ENCODE results near the gene TMEM108. TPM values are rescaled to one million over a fixed set of nuclear protein-coding genes. Genes with fewer than 3 reads are reported as not detected.

Gene TMEM108
- total RNA-seq, 2 donors from 2014 or later, result 0.13 TPM; not detected in 1

DNA sequence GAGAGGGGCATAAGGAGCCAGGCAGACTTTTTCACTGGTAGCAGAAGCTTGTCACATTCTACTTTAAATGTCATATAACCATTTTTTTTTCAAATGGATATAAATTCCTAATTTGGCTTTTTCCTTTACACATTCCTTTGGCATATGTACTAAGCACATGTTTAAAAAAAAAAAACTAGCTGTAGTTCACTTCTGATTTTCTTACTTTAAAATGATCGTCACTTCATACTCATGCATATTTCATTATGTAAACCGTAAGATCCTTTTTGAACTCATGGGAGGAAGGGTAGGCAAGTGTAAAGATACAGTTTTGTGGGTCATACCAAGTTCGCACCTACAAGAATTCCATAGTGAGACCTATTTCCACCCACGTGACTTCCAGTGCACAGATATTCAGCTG, 316.5 kb downstream of the TMEM108 start:
- Mint-ChIP-seq H3K27ac (no peak overlapping the region), H3K36me3 (ENCODE audit: low read depth) (no peaks in the 10 kb centered on the region), H3K4me1 (no peaks in the 10 kb centered on the region), H3K9me3 (peaks cover 3% of the 10 kb centered on the region), H3K4me3 (no peak overlapping the region), H3K27me3 (peaks cover 23% of the 10 kb centered on the region)
- no peak for ATAC-seq (replicated peaks)

DNA sequence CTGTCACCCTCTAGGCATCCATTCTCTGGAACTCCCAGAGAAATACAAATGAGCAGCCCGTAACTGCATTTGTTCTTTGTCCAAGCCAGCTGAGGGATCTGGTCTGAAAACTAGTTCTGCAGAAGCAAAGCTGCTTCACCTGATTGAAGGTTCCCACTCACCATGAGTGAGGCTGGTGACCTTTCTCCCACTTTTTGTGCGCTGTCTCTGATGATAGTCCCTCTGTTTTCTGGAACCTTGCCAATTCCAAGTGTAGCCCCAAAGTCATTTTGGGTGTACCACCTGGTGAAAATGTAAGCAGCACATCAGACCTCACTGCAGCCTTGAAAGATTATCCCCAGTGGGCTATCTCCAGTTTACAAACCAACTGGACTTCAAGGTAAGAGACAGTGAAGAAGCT, 322.3 kb downstream of the TMEM108 start:
- Mint-ChIP-seq H3K36me3 (ENCODE audit: low read depth) (no peaks in the 10 kb centered on the region), H3K4me3 (no peak overlapping the region), H3K4me1 (no peaks in the 10 kb centered on the region), H3K27me3 (peaks cover 14% of the 10 kb centered on the region), H3K27ac (no peak overlapping the region), H3K9me3 (peaks cover 3% of the 10 kb centered on the region)
- no peak for ATAC-seq (replicated peaks)

GRCh38 chr3:133361011-133361410, 322.8 kb downstream of the TMEM108 start:
- no peaks in the 10 kb centered on the region for H3K4me1 Mint-ChIP-seq
- no peak for ATAC-seq (replicated peaks)
- peaks cover 3% of the 10 kb centered on the region for H3K9me3 Mint-ChIP-seq
- H3K4me3 Mint-ChIP-seq, result no peak overlapping the region
- peaks cover 14% of the 10 kb centered on the region for H3K27me3 Mint-ChIP-seq
- no peak overlapping the region for H3K27ac Mint-ChIP-seq
- H3K36me3 Mint-ChIP-seq (ENCODE audit: low read depth), result no peaks in the 10 kb centered on the region

GRCh38 chr3:133361435-133361834, 323.2 kb downstream of the TMEM108 start:
- Mint-ChIP-seq H3K4me1 (no peaks in the 10 kb centered on the region), H3K9me3 (no peaks in the 10 kb centered on the region), H3K27ac (no peak overlapping the region), H3K27me3 (peaks cover 12% of the 10 kb centered on the region), H3K36me3 (ENCODE audit: low read depth) (no peaks in the 10 kb centered on the region), H3K4me3 (no peak overlapping the region)
- no peak for ATAC-seq (replicated peaks)

GRCh38 chr3:133362539-133362938, 324.3 kb downstream of the TMEM108 start:
- H3K36me3 Mint-ChIP-seq (ENCODE audit: low read depth), result no peaks in the 10 kb centered on the region
- no peak overlapping the region for H3K4me3 Mint-ChIP-seq
- H3K4me1 Mint-ChIP-seq, result no peaks in the 10 kb centered on the region
- no peak for ATAC-seq (replicated peaks)
- no peaks in the 10 kb centered on the region for H3K9me3 Mint-ChIP-seq
- peaks cover 13% of the 10 kb centered on the region for H3K27me3 Mint-ChIP-seq
- H3K27ac Mint-ChIP-seq, result no peak overlapping the region

DNA sequence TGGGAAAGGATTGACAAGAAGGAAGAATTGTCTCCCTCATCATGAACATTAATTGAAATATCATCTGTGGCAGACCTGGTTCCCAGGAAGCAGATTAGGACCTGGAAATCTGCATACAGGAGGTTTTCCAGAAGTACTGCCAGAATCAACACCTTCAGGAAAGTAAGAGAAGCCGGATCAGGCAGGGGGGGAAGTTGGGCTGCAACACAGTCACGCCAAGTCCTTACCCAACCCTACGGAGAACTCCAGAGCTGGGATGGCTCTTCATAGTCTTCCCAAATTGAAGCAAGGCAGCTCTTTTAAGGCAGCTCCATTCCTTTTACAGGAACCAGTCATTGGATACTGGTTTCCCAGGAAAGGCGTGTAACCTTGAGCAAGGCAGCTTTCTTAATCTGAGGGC, 326.5 kb downstream of the TMEM108 start:
- H3K27me3 Mint-ChIP-seq, result peaks cover 11% of the 10 kb centered on the region
- H3K27ac Mint-ChIP-seq, result no peak overlapping the region
- H3K4me3 Mint-ChIP-seq, result no peak overlapping the region
- no peak for ATAC-seq (replicated peaks)
- H3K4me1 Mint-ChIP-seq, result no peaks in the 10 kb centered on the region
- no peaks in the 10 kb centered on the region for H3K36me3 Mint-ChIP-seq (ENCODE audit: low read depth)
- H3K9me3 Mint-ChIP-seq, result no peaks in the 10 kb centered on the region

DNA sequence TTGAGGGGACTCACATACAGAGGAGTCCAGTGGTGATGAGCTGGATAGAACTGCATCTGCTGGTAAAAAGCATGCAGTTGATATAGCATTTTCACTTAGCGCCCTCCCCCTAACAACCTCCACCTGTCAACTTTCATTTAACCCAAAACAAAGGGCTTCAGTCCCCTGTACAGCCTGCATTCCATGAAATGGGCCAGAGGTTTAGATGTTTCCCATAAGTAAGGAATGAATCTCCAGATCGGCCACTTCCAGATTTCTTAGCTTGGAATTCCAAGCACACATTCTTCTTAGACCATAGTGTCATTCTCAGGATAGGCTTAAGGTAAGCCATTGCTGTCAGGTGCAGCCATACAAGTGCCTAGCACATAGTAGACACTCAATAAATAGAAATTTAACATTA, 328.7 kb downstream of the TMEM108 start:
- no peak for ATAC-seq (replicated peaks)
- Mint-ChIP-seq H3K27me3 (peaks cover 14% of the 10 kb centered on the region), H3K9me3 (no peaks in the 10 kb centered on the region), H3K4me1 (no peaks in the 10 kb centered on the region), H3K36me3 (ENCODE audit: low read depth) (no peaks in the 10 kb centered on the region), H3K4me3 (no peak overlapping the region), H3K27ac (no peak overlapping the region)

DNA sequence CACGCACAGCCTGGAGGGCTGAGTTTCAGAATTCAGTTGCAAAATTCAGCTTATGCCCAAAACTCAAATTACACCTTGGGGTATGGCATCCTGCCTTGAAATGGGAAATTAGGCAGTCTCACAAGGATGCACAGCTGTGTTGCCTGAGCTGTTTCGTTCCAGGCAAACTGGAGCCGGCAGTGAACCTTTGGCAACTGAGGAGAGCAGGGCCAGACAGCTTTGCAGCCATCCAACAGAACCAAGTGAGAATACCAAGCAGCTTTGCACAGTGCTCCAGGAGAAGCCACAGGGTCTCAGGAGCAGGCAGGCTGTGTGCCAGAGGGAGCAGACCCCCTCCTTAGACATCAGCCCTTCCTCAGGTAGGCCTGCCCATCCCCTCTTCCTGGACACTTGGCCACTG, 329.2 kb downstream of the TMEM108 start:
- H3K4me1 Mint-ChIP-seq, result no peaks in the 10 kb centered on the region
- no peak for ATAC-seq (replicated peaks)

DNA sequence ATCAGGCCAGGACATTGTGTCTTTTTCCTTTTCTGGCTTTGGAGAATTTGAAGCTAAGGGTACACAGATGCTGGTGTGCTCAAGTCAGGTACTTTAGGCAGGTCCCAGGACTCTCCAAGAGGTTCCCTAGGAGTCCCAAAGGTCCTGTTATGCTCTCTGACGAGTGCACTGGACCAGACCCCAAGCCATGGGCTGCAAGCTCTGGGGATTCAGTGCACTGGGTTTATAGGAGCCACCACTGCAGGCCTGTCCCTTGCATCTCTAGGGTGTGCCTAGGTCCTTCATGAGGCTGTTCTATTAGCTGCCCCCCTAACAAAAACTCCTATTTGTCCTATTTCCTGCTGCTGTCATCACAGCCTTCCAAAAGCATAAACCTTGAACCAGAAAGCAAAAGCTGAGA, 329.8 kb downstream of the TMEM108 start:
- no peaks in the 10 kb centered on the region for H3K36me3 Mint-ChIP-seq (ENCODE audit: low read depth)
- no peaks in the 10 kb centered on the region for H3K4me1 Mint-ChIP-seq
- H3K9me3 Mint-ChIP-seq, result no peaks in the 10 kb centered on the region
- H3K27me3 Mint-ChIP-seq, result peaks cover 14% of the 10 kb centered on the region
- no peak for ATAC-seq (replicated peaks)
- no peak overlapping the region for H3K27ac Mint-ChIP-seq
- no peak overlapping the region for H3K4me3 Mint-ChIP-seq

More for the DNA sequence above, 329.2 kb downstream of the TMEM108 start:
- H3K27ac Mint-ChIP-seq, result no peak overlapping the region
- H3K4me3 Mint-ChIP-seq, result no peak overlapping the region
- peaks cover 14% of the 10 kb centered on the region for H3K27me3 Mint-ChIP-seq
- no peaks in the 10 kb centered on the region for H3K36me3 Mint-ChIP-seq (ENCODE audit: low read depth)
- H3K9me3 Mint-ChIP-seq, result no peaks in the 10 kb centered on the region

GRCh38 chr3:133368371-133369067, 330.3 kb downstream of the TMEM108 start:
- ATAC-seq (replicated peaks), result no peak
- H3K27ac Mint-ChIP-seq, result no peak overlapping the region
- H3K36me3 Mint-ChIP-seq (ENCODE audit: low read depth), result no peaks in the 10 kb centered on the region
- no peaks in the 10 kb centered on the region for H3K4me1 Mint-ChIP-seq
- no peaks in the 10 kb centered on the region for H3K9me3 Mint-ChIP-seq
- H3K4me3 Mint-ChIP-seq, result no peak overlapping the region
- peaks cover 14% of the 10 kb centered on the region for H3K27me3 Mint-ChIP-seq

DNA sequence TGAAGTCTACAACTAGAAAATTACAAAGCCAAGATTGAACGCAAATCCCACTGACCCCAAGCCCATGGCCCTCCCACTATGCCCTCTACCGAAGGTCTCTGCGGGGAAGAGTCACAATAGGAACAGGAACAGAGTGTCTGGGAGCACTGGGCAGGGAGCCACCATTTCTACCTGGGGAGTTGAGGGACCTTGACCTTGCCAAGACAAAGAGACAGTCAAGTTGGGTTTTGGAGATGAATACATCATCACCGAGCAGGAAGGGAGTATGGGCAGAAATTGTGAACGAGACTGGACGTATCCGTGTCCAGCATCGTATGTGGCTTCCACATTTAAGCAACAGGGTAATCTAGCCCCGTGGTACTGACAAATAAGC, 330.9 kb downstream of the TMEM108 start:
- no peak for ATAC-seq (replicated peaks)
- peaks cover 14% of the 10 kb centered on the region for H3K27me3 Mint-ChIP-seq
- H3K36me3 Mint-ChIP-seq (ENCODE audit: low read depth), result no peaks in the 10 kb centered on the region
- H3K4me1 Mint-ChIP-seq, result no peaks in the 10 kb centered on the region
- H3K9me3 Mint-ChIP-seq, result no peaks in the 10 kb centered on the region
- H3K4me3 Mint-ChIP-seq, result no peak overlapping the region
- no peak overlapping the region for H3K27ac Mint-ChIP-seq

DNA sequence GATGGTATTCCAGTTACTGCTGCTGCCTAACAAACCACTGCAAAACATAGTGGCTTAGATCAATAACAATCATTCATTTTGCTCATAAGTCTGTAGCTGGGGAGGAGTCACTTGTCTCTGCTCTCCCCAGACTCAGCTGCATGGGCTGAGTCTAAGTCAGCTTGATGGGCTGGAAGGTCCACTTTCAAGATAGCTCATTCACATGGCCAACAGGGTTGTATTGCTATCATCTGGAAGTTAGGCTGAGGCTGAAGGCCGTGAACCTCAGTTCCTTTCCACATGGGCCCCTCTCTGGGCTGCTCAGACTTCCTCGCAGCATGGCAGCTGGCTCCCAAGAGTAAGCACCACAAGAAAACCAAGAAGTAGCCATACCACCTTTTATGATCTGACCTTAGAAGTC, 333.0 kb downstream of the TMEM108 start:
- no peaks in the 10 kb centered on the region for H3K4me1 Mint-ChIP-seq
- H3K27ac Mint-ChIP-seq, result no peak overlapping the region
- no peaks in the 10 kb centered on the region for H3K36me3 Mint-ChIP-seq (ENCODE audit: low read depth)
- ATAC-seq (replicated peaks), result no peak
- H3K4me3 Mint-ChIP-seq, result no peak overlapping the region
- no peaks in the 10 kb centered on the region for H3K9me3 Mint-ChIP-seq
- peaks cover 11% of the 10 kb centered on the region for H3K27me3 Mint-ChIP-seq

GRCh38 chr3:133371676-133372075, 333.5 kb downstream of the TMEM108 start:
- Mint-ChIP-seq H3K27me3 (peaks cover 8% of the 10 kb centered on the region), H3K4me1 (no peaks in the 10 kb centered on the region)

GRCh38 chr3:133374708-133375402, 336.7 kb downstream of the TMEM108 start:
- no peaks in the 10 kb centered on the region for H3K36me3 Mint-ChIP-seq (ENCODE audit: low read depth)
- no peak overlapping the region for H3K27ac Mint-ChIP-seq
- no peak overlapping the region for H3K4me3 Mint-ChIP-seq
- no peaks in the 10 kb centered on the region for H3K4me1 Mint-ChIP-seq
- H3K9me3 Mint-ChIP-seq, result no peaks in the 10 kb centered on the region
- ATAC-seq (replicated peaks), result no peak
- H3K27me3 Mint-ChIP-seq, result peaks cover 3% of the 10 kb centered on the region

More at GRCh38 chr3:133371676-133372075, 333.5 kb downstream of the TMEM108 start:
- Mint-ChIP-seq H3K36me3 (ENCODE audit: low read depth) (no peaks in the 10 kb centered on the region), H3K4me3 (no peak overlapping the region), H3K27ac (no peak overlapping the region), H3K9me3 (no peaks in the 10 kb centered on the region)
- ATAC-seq (replicated peaks), result no peak

- no peaks in the 10 kb centered on the region for H3K9me3 Mint-ChIP-seq
- no peaks in the 10 kb centered on the region for H3K36me3 Mint-ChIP-seq (ENCODE audit: low read depth)
- no peaks in the 10 kb centered on the region for H3K4me1 Mint-ChIP-seq
- no peak overlapping the region for H3K27ac Mint-ChIP-seq
- no peak for ATAC-seq (replicated peaks)
- H3K4me3 Mint-ChIP-seq, result no peak overlapping the region
- H3K27me3 Mint-ChIP-seq, result no peaks in the 10 kb centered on the region
Observed at GRCh38 chr3:133375403-133375745, 337.2 kb downstream of the TMEM108 start.
